Measurements from ENCODE around the gene NUDT12.

NUDT12 gene

DNA sequence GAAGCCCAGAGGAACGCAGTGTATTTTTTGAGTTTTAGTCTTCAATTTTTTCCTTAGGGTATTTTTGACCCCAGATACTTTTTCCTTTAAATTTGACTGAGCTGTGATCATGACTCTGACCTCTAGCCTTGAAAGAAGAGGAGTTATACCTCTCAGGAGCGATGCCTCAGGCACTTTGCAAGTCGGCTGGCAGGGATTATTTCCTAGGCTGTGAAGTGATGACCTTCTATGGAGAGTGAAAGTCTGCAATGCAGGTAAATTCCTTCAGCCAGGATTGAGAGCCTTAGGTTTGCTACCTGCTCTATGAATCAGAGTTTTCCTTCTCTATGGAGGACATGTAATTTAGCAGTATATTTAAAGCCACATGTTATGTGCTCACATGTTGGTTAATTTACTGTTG is 10.8 kb upstream of the NUDT12 start:
- TF ChIP-seq, protein P1, sequence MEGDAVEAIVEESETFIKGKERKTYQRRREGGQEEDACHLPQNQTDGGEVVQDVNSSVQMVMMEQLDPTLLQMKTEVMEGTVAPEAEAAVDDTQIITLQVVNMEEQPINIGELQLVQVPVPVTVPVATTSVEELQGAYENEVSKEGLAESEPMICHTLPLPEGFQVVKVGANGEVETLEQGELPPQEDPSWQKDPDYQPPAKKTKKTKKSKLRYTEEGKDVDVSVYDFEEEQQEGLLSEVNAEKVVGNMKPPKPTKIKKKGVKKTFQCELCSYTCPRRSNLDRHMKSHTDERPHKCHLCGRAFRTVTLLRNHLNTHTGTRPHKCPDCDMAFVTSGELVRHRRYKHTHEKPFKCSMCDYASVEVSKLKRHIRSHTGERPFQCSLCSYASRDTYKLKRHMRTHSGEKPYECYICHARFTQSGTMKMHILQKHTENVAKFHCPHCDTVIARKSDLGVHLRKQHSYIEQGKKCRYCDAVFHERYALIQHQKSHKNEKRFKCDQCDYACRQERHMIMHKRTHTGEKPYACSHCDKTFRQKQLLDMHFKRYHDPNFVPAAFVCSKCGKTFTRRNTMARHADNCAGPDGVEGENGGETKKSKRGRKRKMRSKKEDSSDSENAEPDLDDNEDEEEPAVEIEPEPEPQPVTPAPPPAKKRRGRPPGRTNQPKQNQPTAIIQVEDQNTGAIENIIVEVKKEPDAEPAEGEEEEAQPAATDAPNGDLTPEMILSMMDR (IDR thresholded peaks at IDR 0.05; ENCODE audit: unreplicated experiment in 3 of 3), result no peak
- Mint-ChIP-seq H3K27ac (peak overlapping the region in 2 of 3 experiments; percentile 40 to 70), H3K36me3 (ENCODE audit: low read depth) (peaks cover 4% of the 10 kb centered on the region), H3K9me3 (peaks cover 4% of the 10 kb centered on the region), H3K27me3 (ENCODE audit: low read depth) (no peaks in the 10 kb centered on the region), H3K4me1 (peaks cover 8% of the 10 kb centered on the region), H3K4me3 (no peak overlapping the region)

DNA sequence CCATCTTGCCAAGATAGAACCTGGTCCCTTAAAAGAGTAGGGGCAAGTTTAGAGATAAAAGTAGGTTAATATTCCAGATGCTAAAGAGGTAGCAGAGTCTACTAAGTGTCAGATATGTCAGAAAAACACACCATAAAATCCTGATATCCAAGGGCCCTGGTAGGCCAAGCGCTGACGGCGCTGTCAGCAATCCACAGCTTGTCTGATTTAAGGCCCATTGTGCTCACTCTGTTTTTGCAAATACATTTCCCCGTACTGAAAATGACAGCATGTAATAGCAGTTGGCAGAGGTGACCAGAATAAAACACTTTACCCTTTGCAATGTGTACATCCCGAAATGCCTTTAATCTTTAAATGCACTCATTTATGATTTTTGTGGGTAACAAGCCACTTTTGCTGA is 9.9 kb upstream of the NUDT12 start:
- Mint-ChIP-seq H3K27ac (peak overlapping the region in 1 of 3 experiments; percentile 28), H3K27me3 (ENCODE audit: low read depth) (no peaks in the 10 kb centered on the region), H3K4me1 (peaks cover 8% of the 10 kb centered on the region), H3K9me3 (peaks cover 4% of the 10 kb centered on the region), H3K36me3 (ENCODE audit: low read depth) (peaks cover 4% of the 10 kb centered on the region), H3K4me3 (no peak overlapping the region)
- TF ChIP-seq, protein P1 (IDR thresholded peaks at IDR 0.05; ENCODE audit: unreplicated experiment in 3 of 3), result no peak

DNA sequence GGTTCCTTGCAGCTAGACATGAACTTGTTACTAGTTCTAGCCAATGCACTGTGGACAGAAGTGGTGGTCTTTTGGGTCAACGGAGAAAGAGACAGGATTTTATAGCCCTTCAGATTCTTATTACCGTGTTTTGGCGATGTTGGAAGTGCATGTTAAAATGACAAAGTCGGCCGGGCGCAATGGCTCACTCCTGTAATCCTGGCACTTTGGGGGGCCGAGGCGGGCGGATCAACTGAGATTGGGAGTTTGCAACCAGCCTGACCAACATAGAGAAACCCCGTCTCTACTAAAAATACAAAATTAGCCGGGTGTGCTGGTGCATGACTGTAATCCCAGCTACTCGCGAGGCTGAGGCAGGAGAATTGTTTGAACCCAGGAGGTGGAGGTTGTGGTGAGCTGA is 9.1 kb upstream of the NUDT12 start:
- TF ChIP-seq, protein P1 (IDR thresholded peaks at IDR 0.05; ENCODE audit: unreplicated experiment in 3 of 3), result no peak
- H3K27me3 Mint-ChIP-seq (ENCODE audit: low read depth), result no peaks in the 10 kb centered on the region
- H3K36me3 Mint-ChIP-seq (ENCODE audit: low read depth), result peaks cover 4% of the 10 kb centered on the region
- peaks cover 8% of the 10 kb centered on the region for H3K4me1 Mint-ChIP-seq
- H3K4me3 Mint-ChIP-seq, result no peak overlapping the region
- no peak overlapping the region for H3K27ac Mint-ChIP-seq
- H3K9me3 Mint-ChIP-seq, result peaks cover 4% of the 10 kb centered on the region

DNA sequence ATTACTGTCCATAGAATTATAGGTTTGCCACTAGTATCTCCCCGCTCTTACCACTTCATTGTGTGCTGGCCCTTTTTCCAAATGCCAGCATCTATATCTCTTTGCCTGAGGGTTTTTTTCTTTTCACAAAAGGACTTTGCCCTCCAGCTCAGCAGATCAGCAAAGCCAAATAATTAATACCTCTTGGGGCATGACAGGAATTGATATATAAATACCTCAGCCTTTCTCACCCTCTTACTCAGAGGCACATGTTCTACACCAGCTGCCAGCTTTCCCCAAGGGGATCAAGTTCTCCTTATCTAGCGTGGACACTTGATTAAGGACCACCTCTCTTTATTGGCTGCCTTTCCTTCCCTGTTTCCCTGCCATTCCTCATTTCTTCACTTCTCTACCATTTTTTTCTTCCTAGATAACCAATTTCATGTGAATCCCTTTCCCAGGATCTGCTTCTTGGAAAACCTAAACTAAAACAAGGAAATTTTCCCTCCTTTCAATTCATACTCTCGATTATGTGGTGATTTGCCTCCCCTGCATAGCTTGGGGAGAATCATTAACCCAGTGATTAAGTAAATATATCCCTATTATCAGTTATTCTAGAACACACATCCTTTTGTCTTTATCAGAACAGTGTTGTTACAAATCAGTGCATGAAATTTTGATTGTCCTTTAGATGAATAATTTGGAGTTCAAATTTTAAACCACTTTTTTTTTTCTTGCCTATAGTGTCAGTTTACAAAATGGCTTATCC is 6.9 kb upstream of the NUDT12 start:
- H3K36me3 Mint-ChIP-seq (ENCODE audit: low read depth), result peaks cover 4% of the 10 kb centered on the region
- no peaks in the 10 kb centered on the region for H3K27me3 Mint-ChIP-seq (ENCODE audit: low read depth)
- peaks cover 4% of the 10 kb centered on the region for H3K9me3 Mint-ChIP-seq
- peak overlapping the region; percentile 3 to 72 (median 33) for H3K27ac Mint-ChIP-seq
- H3K4me3 Mint-ChIP-seq, result no peak overlapping the region
- TF ChIP-seq, protein P1 (IDR thresholded peaks at IDR 0.05; ENCODE audit: unreplicated experiment in 3 of 3), result no peak
- peaks cover 8% of the 10 kb centered on the region for H3K4me1 Mint-ChIP-seq

DNA sequence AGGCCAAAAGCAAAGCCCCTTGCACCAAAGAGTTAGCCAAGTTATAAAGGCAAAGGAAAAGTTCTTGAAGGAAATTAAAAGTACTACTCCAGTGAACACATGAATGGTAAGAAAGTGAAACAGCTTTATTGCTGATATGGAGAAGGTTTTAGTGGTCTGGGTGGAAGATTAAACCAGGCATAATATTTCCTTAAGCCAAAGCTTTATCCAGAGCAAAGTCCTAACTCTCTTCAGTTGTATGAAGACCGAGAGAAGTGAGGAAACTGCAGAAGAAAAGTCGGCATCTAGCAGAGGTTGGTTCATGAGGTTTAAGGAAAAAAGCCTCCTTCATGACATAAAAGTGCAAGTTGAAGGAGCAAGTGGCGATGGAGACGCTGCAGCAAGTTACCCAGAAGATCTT is 3.1 kb upstream of the NUDT12 start:
- Mint-ChIP-seq H3K9me3 (peaks cover 4% of the 10 kb centered on the region), H3K27ac (peak overlapping the region; percentile 44 to 90 (median 73)), H3K4me3 (peak overlapping the region; percentile 22 to 33 (median 32)), H3K27me3 (ENCODE audit: low read depth) (no peaks in the 10 kb centered on the region), H3K4me1 (peaks cover 24% of the 10 kb centered on the region), H3K36me3 (ENCODE audit: low read depth) (peaks cover 4% of the 10 kb centered on the region)
- TF ChIP-seq, protein P1 (IDR thresholded peaks at IDR 0.05; ENCODE audit: unreplicated experiment in 3 of 3), result no peak

Measured in nephron (organoid).